PC-3 (cell line): ENCODE measurements around the gene SMIM10L1.

ENCODE experiments used
- EZH2 ChIP-seq: fragments of 300-600 bp; sonication (generic); IDR thresholded peaks from one replicate; pipeline ENCODE4 v1.6.1; 2017; ENCODE audit warnings: antibody characterized with exemption, mild to moderate bottlenecking, low read length; ENCODE audit not compliant: unreplicated experiment
- EZH2phosphoT487 ChIP-seq: fragments of 300-600 bp; sonication (generic); IDR thresholded peaks from 2 replicates; pipeline ENCODE4 v1.6.1; 2018; ENCODE audit warnings: mild to moderate bottlenecking, antibody characterized with exemption, low read length, borderline replicate concordance
- TF ChIP-seq, protein P1 (sequence below): fragments of 300-600 bp; sonication (generic); conservative IDR thresholded peaks from 2 replicates; pipeline ENCODE4 v1.5.1; 2017; ENCODE audit warnings: antibody characterized with exemption, low read depth, mild to moderate bottlenecking, low read length

DNA sequence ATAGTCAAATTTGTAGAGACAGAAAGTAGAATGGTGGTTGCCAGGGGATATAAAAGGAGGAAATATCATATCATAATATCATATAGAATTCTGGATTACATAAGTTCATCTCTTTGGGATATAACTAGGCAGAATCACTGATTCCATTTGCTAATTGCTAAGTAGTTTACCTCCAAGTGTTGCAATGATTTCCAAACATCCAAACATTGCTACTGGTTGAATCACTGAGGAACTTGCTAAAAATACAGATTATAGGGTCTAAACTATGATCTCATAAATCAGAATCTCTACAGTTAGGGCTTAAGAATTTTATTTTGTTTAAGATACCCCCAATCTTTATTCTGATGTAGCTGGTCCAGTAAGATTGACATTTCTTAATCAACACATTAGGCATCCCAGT lies 31.8 kb downstream of the SMIM10L1 start:
- TF ChIP-seq EZH2phosphoT487 (no peak), EZH2 (no peak)
- TF ChIP-seq, protein P1, sequence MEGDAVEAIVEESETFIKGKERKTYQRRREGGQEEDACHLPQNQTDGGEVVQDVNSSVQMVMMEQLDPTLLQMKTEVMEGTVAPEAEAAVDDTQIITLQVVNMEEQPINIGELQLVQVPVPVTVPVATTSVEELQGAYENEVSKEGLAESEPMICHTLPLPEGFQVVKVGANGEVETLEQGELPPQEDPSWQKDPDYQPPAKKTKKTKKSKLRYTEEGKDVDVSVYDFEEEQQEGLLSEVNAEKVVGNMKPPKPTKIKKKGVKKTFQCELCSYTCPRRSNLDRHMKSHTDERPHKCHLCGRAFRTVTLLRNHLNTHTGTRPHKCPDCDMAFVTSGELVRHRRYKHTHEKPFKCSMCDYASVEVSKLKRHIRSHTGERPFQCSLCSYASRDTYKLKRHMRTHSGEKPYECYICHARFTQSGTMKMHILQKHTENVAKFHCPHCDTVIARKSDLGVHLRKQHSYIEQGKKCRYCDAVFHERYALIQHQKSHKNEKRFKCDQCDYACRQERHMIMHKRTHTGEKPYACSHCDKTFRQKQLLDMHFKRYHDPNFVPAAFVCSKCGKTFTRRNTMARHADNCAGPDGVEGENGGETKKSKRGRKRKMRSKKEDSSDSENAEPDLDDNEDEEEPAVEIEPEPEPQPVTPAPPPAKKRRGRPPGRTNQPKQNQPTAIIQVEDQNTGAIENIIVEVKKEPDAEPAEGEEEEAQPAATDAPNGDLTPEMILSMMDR: no peak
